IMR-90 (cell line): Measurements from ENCODE around the gene LAMA3. TPM values are rescaled to one million over a fixed set of nuclear protein-coding genes. Genes with fewer than 3 reads are reported as not detected.

Experiments used
- ATAC-seq: fragments of 200-7000 bp; cut with Tn5 transposase; 2 replicates; pipeline ENCODE4 v1.9.1; 2020; ENCODE audit warnings: low read depth, mild to moderate bottlenecking, moderate library complexity
- BruUV-seq: library from RNA; stranded (reverse); fragments of 400-500 nt; replicated peaks from 2 replicates; lab custom pipeline; 2021; lab: Mats Ljungman, UMichigan
- CTCF ChIA-PET: fragments of 300-600 bp; formaldehyde crosslinking; extraction: SDS; loops from one replicate; lab custom pipeline; 2021; ENCODE audit warnings: antibody characterized with exemption; lab: Yijun Ruan, JAX
- POLR2A ChIA-PET: fragments of 300-600 bp; sonication (Branson Sonifier 250); formaldehyde crosslinking; loops from one replicate; lab custom pipeline; 2022; ENCODE audit warnings: antibody characterized with exemption; ENCODE audit not compliant: unreplicated experiment; lab: Charles Lee
- DNase-seq: peaks from one replicate; pipeline ENCODE4 v3.0.0; 2013
- H2AFZ ChIP-seq: replicated peaks from 2 replicates; pipeline ENCODE3; 2013; ENCODE audit warnings: low read length, mild to moderate bottlenecking; ENCODE audit not compliant: poor library complexity
- H2AK5ac ChIP-seq: 2 replicates; pipeline ENCODE4 v1.6.1; 2013; ENCODE audit warnings: low read depth, low read length, inconsistent platforms
- H2AK9ac ChIP-seq: replicated peaks from 2 replicates; pipeline ENCODE3; 2013; ENCODE audit warnings: mild to moderate bottlenecking, low read depth, low read length, moderate library complexity; ENCODE audit not compliant: poor library complexity
- H2BK120ac ChIP-seq: 2 replicates; pipeline ENCODE4 v1.6.1; 2013; ENCODE audit warnings: low read depth, low read length, inconsistent platforms
- H2BK15ac ChIP-seq: 3 replicates; pipeline ENCODE4 v1.6.1; 2013; ENCODE audit warnings: low read depth, low read length, inconsistent platforms
- H2BK20ac ChIP-seq: 2 replicates; pipeline ENCODE4 v1.6.1; 2013; ENCODE audit warnings: low read depth, mild to moderate bottlenecking, inconsistent platforms, low read length, moderate library complexity
- H2BK5ac ChIP-seq: 2 replicates; pipeline ENCODE4 v1.6.1; 2013; ENCODE audit warnings: mild to moderate bottlenecking, low read depth, low read length, inconsistent platforms; ENCODE audit not compliant: poor library complexity, severe bottlenecking
- H3K14ac ChIP-seq: replicated peaks from 2 replicates; pipeline ENCODE4 v1.6.1; 2013; ENCODE audit warnings: low read depth, low read length, inconsistent platforms
- H3K18ac ChIP-seq: 2 replicates; pipeline ENCODE4 v1.6.1; 2013; ENCODE audit warnings: low read depth, low read length, control low read depth
- H3K23ac ChIP-seq: 2 replicates; pipeline ENCODE4 v1.6.1; 2013; ENCODE audit warnings: low read depth, low read length, inconsistent platforms
- H3K27ac ChIP-seq: 2 replicates; pipeline ENCODE4 v1.5.1; 2013; ENCODE audit warnings: mild to moderate bottlenecking, control low read depth, low read length; ENCODE audit not compliant: insufficient read depth
- H3K27me3 ChIP-seq: 2 replicates; pipeline ENCODE4 v1.6.1; 2013; ENCODE audit warnings: low read length; ENCODE audit not compliant: control insufficient read depth, insufficient read depth
- H3K36me3 ChIP-seq: 2 replicates; pipeline ENCODE4 v1.6.1; 2013; ENCODE audit warnings: low read length, mixed read lengths; ENCODE audit not compliant: control insufficient read depth, insufficient read depth
- H3K4ac ChIP-seq: 2 replicates; pipeline ENCODE4 v1.6.1; 2013; ENCODE audit warnings: low read depth, low read length, inconsistent platforms
- H3K4me1 ChIP-seq: 2 replicates; pipeline ENCODE4 v1.6.1; 2013; ENCODE audit warnings: low read length, mixed read lengths; ENCODE audit not compliant: control insufficient read depth, insufficient read depth
- H3K4me2 ChIP-seq: 2 replicates; pipeline ENCODE4 v1.6.1; 2013; ENCODE audit warnings: low read depth, mild to moderate bottlenecking, control low read depth, low read length, moderate library complexity
- H3K4me3 ChIP-seq: 2 replicates; pipeline ENCODE4 v1.5.1; 2013; ENCODE audit warnings: low read depth, mild to moderate bottlenecking, control low read depth, low read length, moderate library complexity; ENCODE audit not compliant: insufficient read depth
- H3K56ac ChIP-seq: 2 replicates; pipeline ENCODE4 v1.6.1; 2013; ENCODE audit warnings: low read length, inconsistent platforms; ENCODE audit not compliant: insufficient read depth; ENCODE audit errors: extremely low read depth
- H3K79me1 ChIP-seq, 2 experiments: 2 replicates each; pipeline ENCODE4 v1.6.1; 2013; ENCODE audit warnings: low read length in 2 of 2, inconsistent platforms in 1 of 2, low read depth in 1 of 2
- H3K9ac ChIP-seq: 2 replicates; pipeline ENCODE4 v1.6.1; 2013; ENCODE audit warnings: low read depth, low read length, control low read depth
- H3K9me1 ChIP-seq: 2 replicates; pipeline ENCODE4 v1.6.1; 2013; ENCODE audit warnings: low read length, inconsistent platforms; ENCODE audit not compliant: insufficient read depth
- H3K9me3 ChIP-seq: 2 replicates; pipeline ENCODE4 v1.6.1; 2013; ENCODE audit warnings: low read length; ENCODE audit not compliant: control insufficient read depth, insufficient read depth
- H4K20me1 ChIP-seq: 2 replicates; pipeline ENCODE4 v1.6.1; 2013; ENCODE audit warnings: low read length, inconsistent platforms; ENCODE audit not compliant: insufficient read depth
- H4K5ac ChIP-seq: 2 replicates; pipeline ENCODE4 v1.6.1; 2013; ENCODE audit warnings: mild to moderate bottlenecking, low read depth, low read length, control low read depth
- H4K8ac ChIP-seq, 2 experiments: 2 replicates each; pipeline ENCODE4 v1.6.1; 2013; ENCODE audit warnings: low read depth in 2 of 2, low read length in 2 of 2, control low read depth in 1 of 2, inconsistent platforms in 1 of 2
- H4K91ac ChIP-seq: 2 replicates; pipeline ENCODE4 v1.6.1; 2013; ENCODE audit warnings: low read depth, low read length, inconsistent platforms; ENCODE audit not compliant: insufficient read depth
- BHLHE40 ChIP-seq: fragments of 150-350 bp; IDR thresholded peaks from 2 replicates; pipeline ENCODE4 v1.6.1; 2016; ENCODE audit warnings: mild to moderate bottlenecking, low read depth, low read length
- CEBPB ChIP-seq: IDR thresholded peaks from 2 replicates; pipeline ENCODE4 v1.6.1; 2012; ENCODE audit warnings: low read depth, low read length, improper control_type of control experiment
- CHD1 ChIP-seq: IDR thresholded peaks from 2 replicates; pipeline ENCODE4 v1.6.1; 2012; ENCODE audit warnings: low read depth, low read length, improper control_type of control experiment
- FOS ChIP-seq: fragments of 150-350 bp; IDR thresholded peaks from 2 replicates; pipeline ENCODE4 v1.6.1; 2016; ENCODE audit warnings: low read depth, low read length
- MAFK ChIP-seq: IDR thresholded peaks from 2 replicates; pipeline ENCODE4 v1.6.1; 2012; ENCODE audit warnings: low read depth, low read length, improper control_type of control experiment
- MAZ ChIP-seq: IDR thresholded peaks from 2 replicates; pipeline ENCODE4 v1.6.1; 2012; ENCODE audit warnings: low read depth, mild to moderate bottlenecking, low read length, improper control_type of control experiment, moderate library complexity, borderline replicate concordance
- MXI1 ChIP-seq: IDR thresholded peaks from 2 replicates; pipeline ENCODE4 v1.6.1; 2012; ENCODE audit warnings: low read depth, mild to moderate bottlenecking, low read length, moderate library complexity, borderline replicate concordance
- RAD21 ChIP-seq: IDR thresholded peaks from 2 replicates; pipeline ENCODE4 v1.6.1; 2012; ENCODE audit warnings: low read length, improper control_type of control experiment
- RCOR1 ChIP-seq: IDR thresholded peaks from 2 replicates; pipeline ENCODE4 v1.6.1; 2012; ENCODE audit warnings: mild to moderate bottlenecking, low read length, improper control_type of control experiment; ENCODE audit not compliant: insufficient replicate concordance
- RFX5 ChIP-seq: IDR thresholded peaks from 2 replicates; pipeline ENCODE4 v1.8.0; 2012; ENCODE audit warnings: low read depth, mild to moderate bottlenecking, low read length, moderate library complexity
- SMC3 ChIP-seq: fragments of 150-350 bp; IDR thresholded peaks from 2 replicates; pipeline ENCODE4 v1.6.1; 2016; ENCODE audit warnings: low read depth, mild to moderate bottlenecking, antibody characterized with exemption, low read length, moderate library complexity
- WGBS, 2 experiments: methylation state at CpG; one replicate each; pipeline versions ENCODE4 v1.1.5 to v1.1.7; 2013; ENCODE audit warnings: missing lambda C conversion rate in 2 of 2; ENCODE audit not compliant: insufficient read length in 1 of 2; ENCODE audit errors: extremely low coverage in 2 of 2; 5-methylcytosine and 5-hydroxymethylcytosine counted together
- dilution Hi-C: fragments of 300-500 bp; cut with HindIII; formaldehyde crosslinking; loops from one replicate; pipeline ENCODE4 v1.14.3; 2018; ENCODE audit warnings: low sequenced_read_pairs; ENCODE audit not compliant: unreplicated experiment
- in situ Hi-C: fragments of 300-500 bp; cut with MboI; formaldehyde crosslinking; loops from 3 replicates; pipeline ENCODE4 v1.14.3; 2019; ENCODE audit warnings: low sequenced_read_pairs, inconsistent platforms, mixed read lengths
- intact Hi-C: fragments of 100-400 bp; cut with micrococcal nuclease; formaldehyde crosslinking; loops from 2 replicates; pipeline ENCODE4 v1.10.0; 2022
- polyA plus RNA-seq, 3 experiments: library from polyadenylated mRNA; depleted of rRNA; stranded (reverse); fragments of >200 nt; gene quantifications; 2 replicates each; pipeline ENCODE4 v1.2.3, GENCODE V29; 2012; ENCODE audit warnings: low replicate concordance in 1 of 3
- total RNA-seq: library from RNA; depleted of rRNA; stranded (reverse); fragments of >200 nt; gene quantifications from 2 replicates; pipeline ENCODE4 v1.2.3, GENCODE V29; 2012
- TF ChIP-seq, protein P1 (sequence below): conservative IDR thresholded peaks from 2 replicates; pipeline ENCODE4 v1.5.1; 2012; ENCODE audit warnings: mild to moderate bottlenecking, low read depth, low read length, improper control_type of control experiment
- TF ChIP-seq, protein P2 (sequence below): fragments of 150-350 bp; IDR thresholded peaks from 2 replicates; pipeline ENCODE4 v1.6.1; 2016; ENCODE audit warnings: low read depth, mild to moderate bottlenecking, low read length, moderate library complexity, borderline replicate concordance
- TF ChIP-seq, protein P3 (sequence below): fragments of 150-350 bp; IDR thresholded peaks from 2 replicates; pipeline ENCODE4 v1.6.1; 2017; ENCODE audit warnings: mild to moderate bottlenecking, antibody characterized with exemption, low read length, low read depth

The LAMA3 gene
- total and polyA plus RNA-seq, 2 of the 4 experiments (the other 2 are of a cell fraction) = 0.18 to 0.19 TPM

DNA sequence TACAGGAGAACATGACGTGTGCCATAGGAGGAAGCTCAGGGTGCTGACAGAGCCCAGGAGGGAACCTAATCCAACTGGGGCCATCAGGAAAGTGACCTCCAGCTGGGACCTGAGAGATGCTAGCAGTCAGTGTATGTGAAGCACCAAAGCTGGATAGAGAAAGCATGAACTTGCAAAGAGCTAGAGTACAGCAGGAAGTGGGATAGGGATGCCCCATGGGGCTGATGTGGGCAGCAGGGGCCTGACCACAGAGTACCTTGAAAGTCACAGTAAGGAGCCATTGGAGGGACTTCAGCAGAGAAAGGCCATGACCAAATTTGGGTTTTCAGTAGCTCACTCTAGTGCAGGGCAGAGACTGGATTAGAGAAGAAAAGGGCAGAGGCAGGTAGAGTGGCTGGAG lies 233.7 kb downstream of the LAMA3 start:
- Histone ChIP-seq H3K4me2 (no peak overlapping the region), H3K79me1 (no peaks in the 10 kb centered on the region), H3K4me1 (peaks cover under 1% of the 10 kb centered on the region; the same call in 1 of the 2 replicates), H3K27me3 (0 out of 2 replicates have a peak, but pooled peaks cover 2% of the 10 kb centered on the region), H2BK5ac (no peak overlapping the region), H3K9ac (no peak overlapping the region), H3K27ac (no peak overlapping the region), H3K4me3 (no peak overlapping the region), H3K56ac (no peak overlapping the region), H2AFZ (no peak overlapping the region), H2AK9ac (no peak overlapping the region), H4K91ac (no peak overlapping the region), H2BK20ac (no peak overlapping the region; the same call in 1 of the 2 replicates), H3K23ac (no peak overlapping the region), H3K4ac (no peak overlapping the region), H2BK15ac (no peak overlapping the region), H3K18ac (no peak overlapping the region), H4K20me1 (no peaks in the 10 kb centered on the region), H3K9me3 (no peaks in the 10 kb centered on the region), H2AK5ac (no peak overlapping the region), H2BK120ac (no peak overlapping the region), H3K9me1 (no peaks in the 10 kb centered on the region), H3K14ac (no peak overlapping the region), H4K5ac (no peak overlapping the region), H4K8ac (no peak overlapping the region), H3K36me3 (no peaks in the 10 kb centered on the region)
- intact Hi-C loops (no loop called here), dilution Hi-C loops (no loop called here), in situ Hi-C loops (no loop called here)
- no peak for ATAC-seq
- no peak for DNase-seq
- TF ChIP-seq FOS (no peak), CEBPB (no peak), SMC3 (no peak), RCOR1 (no peak), RAD21 (no peak), CHD1 (no peak), MAZ (no peak), MXI1 (no peak), BHLHE40 (no peak), RFX5 (no peak), MAFK (no peak)
- TF ChIP-seq, protein P1, sequence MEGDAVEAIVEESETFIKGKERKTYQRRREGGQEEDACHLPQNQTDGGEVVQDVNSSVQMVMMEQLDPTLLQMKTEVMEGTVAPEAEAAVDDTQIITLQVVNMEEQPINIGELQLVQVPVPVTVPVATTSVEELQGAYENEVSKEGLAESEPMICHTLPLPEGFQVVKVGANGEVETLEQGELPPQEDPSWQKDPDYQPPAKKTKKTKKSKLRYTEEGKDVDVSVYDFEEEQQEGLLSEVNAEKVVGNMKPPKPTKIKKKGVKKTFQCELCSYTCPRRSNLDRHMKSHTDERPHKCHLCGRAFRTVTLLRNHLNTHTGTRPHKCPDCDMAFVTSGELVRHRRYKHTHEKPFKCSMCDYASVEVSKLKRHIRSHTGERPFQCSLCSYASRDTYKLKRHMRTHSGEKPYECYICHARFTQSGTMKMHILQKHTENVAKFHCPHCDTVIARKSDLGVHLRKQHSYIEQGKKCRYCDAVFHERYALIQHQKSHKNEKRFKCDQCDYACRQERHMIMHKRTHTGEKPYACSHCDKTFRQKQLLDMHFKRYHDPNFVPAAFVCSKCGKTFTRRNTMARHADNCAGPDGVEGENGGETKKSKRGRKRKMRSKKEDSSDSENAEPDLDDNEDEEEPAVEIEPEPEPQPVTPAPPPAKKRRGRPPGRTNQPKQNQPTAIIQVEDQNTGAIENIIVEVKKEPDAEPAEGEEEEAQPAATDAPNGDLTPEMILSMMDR = no peak
- TF ChIP-seq, protein P2, sequence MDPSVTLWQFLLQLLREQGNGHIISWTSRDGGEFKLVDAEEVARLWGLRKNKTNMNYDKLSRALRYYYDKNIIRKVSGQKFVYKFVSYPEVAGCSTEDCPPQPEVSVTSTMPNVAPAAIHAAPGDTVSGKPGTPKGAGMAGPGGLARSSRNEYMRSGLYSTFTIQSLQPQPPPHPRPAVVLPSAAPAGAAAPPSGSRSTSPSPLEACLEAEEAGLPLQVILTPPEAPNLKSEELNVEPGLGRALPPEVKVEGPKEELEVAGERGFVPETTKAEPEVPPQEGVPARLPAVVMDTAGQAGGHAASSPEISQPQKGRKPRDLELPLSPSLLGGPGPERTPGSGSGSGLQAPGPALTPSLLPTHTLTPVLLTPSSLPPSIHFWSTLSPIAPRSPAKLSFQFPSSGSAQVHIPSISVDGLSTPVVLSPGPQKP = no peak
- TF ChIP-seq, protein P3, sequence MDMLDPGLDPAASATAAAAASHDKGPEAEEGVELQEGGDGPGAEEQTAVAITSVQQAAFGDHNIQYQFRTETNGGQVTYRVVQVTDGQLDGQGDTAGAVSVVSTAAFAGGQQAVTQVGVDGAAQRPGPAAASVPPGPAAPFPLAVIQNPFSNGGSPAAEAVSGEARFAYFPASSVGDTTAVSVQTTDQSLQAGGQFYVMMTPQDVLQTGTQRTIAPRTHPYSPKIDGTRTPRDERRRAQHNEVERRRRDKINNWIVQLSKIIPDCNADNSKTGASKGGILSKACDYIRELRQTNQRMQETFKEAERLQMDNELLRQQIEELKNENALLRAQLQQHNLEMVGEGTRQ = no peak
- CTCF ChIA-PET = no interaction called here
- POLR2A ChIA-PET = no interaction called here
- 29% methylated on average over 1 of the region's 1 CpG; no CpG with 5 or more reads in 1 of the 2 experiments for WGBS, 2 experiments
- no TSS peak for BruUV-seq
